GM12801 (cell line): Measurements from ENCODE around the gene PACS2.

Source experiments
- TF ChIP-seq, protein P1 (sequence below): IDR thresholded peaks from one replicate; pipeline ENCODE4 v1.5.1; 2011; ENCODE audit warnings: control low read depth; ENCODE audit not compliant: insufficient read length; ENCODE audit errors: extremely low read depth

Gene PACS2

DNA sequence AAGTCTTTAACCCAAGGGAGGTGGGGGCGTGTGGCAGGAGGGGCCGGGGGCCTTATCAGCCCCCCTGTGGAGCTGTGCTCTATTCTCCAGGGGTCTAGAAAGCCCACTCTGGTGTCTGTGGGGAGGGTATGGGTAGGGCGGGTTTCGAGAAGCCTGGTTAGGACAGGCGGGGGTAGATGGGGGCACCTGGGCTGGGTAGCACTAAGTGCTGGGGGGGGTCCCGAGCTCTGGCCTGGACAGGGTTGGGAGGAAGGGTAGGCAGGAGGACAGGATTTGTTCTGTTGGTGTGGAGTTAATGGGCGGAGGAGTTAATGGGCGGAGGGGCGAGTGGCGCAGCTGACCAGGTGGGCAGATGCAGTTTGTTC lies 2.0 kb downstream of the PACS2 start:
- TF ChIP-seq, protein P1, sequence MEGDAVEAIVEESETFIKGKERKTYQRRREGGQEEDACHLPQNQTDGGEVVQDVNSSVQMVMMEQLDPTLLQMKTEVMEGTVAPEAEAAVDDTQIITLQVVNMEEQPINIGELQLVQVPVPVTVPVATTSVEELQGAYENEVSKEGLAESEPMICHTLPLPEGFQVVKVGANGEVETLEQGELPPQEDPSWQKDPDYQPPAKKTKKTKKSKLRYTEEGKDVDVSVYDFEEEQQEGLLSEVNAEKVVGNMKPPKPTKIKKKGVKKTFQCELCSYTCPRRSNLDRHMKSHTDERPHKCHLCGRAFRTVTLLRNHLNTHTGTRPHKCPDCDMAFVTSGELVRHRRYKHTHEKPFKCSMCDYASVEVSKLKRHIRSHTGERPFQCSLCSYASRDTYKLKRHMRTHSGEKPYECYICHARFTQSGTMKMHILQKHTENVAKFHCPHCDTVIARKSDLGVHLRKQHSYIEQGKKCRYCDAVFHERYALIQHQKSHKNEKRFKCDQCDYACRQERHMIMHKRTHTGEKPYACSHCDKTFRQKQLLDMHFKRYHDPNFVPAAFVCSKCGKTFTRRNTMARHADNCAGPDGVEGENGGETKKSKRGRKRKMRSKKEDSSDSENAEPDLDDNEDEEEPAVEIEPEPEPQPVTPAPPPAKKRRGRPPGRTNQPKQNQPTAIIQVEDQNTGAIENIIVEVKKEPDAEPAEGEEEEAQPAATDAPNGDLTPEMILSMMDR = no peak

DNA sequence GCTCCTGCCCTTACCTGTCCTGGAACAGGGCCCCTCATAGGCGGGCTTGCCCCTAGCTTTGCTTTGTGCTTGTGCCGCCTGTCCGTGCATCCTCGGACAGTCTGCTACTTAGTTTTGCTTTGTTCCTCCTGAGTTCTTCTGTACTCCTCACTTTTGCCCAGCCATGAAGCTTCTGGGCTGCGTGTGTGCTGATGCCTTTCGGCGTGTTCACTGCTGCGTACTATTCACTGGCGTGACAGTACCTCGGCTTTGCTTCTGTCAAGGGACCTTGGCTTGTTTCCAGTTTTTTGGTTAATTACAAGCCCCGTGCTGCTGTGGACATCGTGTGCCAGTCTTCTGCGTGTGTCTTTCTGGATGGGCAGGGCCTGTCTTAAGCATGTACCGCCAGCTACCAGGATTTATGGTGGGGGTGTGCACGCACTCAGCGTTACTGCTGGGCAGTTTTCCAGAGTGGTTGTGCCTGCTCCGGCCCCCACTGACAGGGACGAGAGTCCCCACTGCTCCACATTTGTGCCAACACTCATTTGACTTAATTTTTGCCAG lies 2.5 kb downstream of the PACS2 start:
- TF ChIP-seq, protein P1 = no peak

DNA sequence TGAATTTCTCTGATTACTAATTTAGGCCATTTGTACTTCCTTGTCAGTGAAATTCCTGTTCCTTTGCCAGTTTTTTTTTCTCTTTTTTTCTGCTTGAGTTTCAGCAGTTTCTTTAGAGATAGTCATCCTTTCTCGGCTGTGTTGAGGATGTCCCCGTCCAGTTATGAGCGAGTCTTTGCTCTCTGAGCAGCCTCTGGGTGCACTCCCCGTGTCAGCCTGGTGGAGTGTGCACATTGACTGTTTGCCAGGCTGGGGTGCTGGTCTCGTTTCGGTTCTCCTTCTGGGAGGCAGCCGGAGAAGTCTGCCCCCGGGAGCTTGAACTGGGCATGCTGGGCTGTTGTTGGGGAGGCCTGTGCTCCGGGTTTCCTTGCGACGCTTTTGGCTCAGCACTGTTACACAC lies 3.0 kb downstream of the PACS2 start:
- TF ChIP-seq, protein P1 = no peak

DNA sequence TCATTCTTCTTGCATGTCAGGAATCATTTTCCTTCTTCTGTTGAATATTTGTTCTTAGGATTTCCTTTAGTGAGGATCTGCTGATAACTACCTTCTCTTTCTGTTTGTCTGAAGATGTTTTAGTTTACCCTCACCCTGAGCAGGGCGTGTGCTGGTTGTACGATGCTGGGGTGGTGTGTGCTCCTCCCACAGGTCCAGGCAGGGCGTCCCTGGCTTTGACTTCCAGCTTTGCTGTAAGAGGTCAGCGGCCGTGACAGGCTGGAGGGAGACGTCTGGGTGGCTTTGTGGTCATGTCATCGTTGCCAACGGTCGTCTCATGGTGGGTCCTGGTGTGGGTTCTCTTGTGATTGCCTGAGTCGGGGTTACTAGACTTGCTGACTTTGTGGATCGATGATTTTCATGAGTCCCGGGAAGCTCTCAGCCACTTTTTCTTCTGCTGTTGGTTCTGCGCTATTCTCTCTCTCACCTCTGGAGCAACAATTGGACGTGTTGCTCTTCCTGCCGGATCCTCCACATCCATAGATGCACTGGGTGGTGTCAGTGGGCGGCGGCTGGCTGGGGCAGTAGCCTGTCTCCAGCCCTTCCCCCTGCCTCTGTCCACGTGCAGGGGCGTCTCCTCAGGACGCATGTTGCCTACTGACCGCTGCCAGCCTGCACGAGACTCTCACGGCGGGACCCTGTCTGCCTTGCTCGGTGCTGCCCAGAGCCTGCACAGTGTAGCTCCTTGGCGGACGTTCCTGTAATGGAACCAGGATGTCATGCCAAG lies 8.4 kb downstream of the PACS2 start:
- TF ChIP-seq, protein P1 = no peak

DNA sequence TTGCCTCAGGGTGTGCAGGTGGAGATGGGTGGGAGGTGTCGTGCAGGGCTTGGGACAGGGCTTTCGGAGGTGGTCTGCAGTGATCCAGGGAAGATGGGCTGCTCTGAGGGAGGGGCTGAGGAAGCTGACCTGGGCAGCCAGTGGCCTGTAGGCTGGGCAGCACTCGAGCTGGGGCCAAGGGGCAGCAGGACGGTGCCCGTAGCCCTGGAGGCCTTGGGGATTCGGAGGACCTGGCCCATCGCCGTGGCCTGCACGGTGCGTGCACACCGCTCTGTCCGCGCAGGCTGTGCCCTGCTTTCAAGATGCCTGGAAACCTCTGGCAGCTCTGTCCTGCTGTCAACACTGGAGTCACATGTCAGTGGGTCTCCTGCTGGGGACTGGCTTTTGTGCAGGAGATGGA lies 9.1 kb downstream of the PACS2 start:
- TF ChIP-seq, protein P1 = no peak

DNA sequence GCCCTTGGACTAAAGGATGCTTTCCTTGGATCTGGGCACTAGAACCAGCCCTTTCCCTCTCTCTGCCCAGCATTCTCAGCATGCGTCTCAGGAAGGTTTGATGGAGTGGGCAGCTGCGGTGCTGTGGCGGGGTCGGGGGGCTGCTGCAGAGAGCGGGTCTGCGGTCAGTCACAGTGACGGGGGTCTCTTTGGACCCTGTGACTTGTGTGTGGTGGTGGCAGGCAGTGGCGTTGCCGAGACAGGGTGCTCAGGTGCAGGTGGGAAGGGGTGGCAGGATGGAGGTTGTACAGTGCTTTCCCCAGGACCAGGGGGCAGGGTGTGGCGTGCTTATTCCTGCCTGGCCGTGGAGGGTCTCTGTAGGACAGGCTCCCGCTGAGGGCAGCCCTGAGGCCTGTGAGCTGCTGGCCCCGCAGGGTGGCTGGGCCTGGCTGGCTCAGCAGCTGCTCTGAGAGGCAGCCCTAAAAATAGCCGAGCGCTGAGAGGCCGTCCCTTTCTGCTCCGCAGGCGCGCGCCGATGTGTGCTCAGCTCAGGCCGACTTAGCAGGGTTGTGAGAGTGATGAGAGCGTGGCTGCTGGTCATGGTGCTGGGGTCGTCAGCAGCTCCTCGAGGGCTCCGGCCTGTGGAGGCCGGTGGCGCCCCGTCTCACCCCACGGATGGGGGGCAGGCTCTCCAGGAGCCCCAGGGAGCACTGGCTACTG lies 9.7 kb downstream of the PACS2 start:
- TF ChIP-seq, protein P1 = no peak

DNA sequence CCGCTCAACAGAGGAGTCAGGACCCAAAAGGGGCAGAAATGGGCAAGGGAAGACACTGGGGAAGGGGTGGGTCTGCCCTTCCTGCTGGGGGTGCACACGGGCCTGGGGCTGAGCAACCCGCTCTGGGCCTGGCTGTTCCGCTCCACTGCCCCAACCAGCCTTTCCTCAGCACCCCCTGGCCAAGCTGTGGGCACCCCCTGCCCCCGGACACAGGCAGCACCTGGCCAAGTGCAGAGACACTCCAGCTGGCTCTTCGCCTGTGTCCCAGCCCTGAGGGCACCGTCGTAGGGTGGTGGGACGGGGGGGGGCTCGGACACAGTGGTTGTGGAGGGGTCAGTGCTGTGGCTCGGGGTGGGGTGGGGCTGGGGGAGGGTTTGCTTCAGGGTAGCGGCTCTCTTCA lies 10.3 kb downstream of the PACS2 start:
- TF ChIP-seq, protein P1 = no peak
